Activated CD4-positive, alpha-beta T cell treated with anti-CD3 and anti-CD28 coated beads, Interleukin-2, Interleukin-6, amounts not matched to agents 100 ng/mL and 50 ng/mL, durations not matched to agents 16 hours and 8 hours (primary cell): Measurements from ENCODE around the gene CHRNA5.
"Not testable (repeated sequence)": the region's sequence is repeated elsewhere in the genome, so short reads cannot be mapped to it uniquely, and the experiment has no call there.

ENCODE experiments used
- DNase-seq: peaks from one replicate; pipeline ENCODE4 v3.0.0-alpha.2; 2020

Gene CHRNA5

GRCh38 chr15:78565097-78565950, at the start of gene CHRNA5:
Gene CHRNA5 (plus strand): TSS chr15:78565520. CDS start chr15:78565720, 200 bp downstream.
- peak; percentile 87 for DNase-seq

- DNase-seq, result not testable (repeated sequence)
These were observed 45.3 kb upstream of the CHRNA5 start for GRCh38 chr15:78520035-78520434.

- no peak for DNase-seq
These were observed 41.1 kb upstream of the CHRNA5 start for GRCh38 chr15:78524230-78524629.

GRCh38 chr15:78527325-78527724, 38.0 kb upstream of the CHRNA5 start:
- no peak for DNase-seq

- DNase-seq, result no peak
These were observed 32.0 kb upstream of the CHRNA5 start for GRCh38 chr15:78533331-78533730.

- DNase-seq, result no peak
These were observed 29.2 kb upstream of the CHRNA5 start for GRCh38 chr15:78536134-78536533.

GRCh38 chr15:78537266-78537905, 27.9 kb upstream of the CHRNA5 start:
- DNase-seq, result no peak

GRCh38 chr15:78538358-78538757, 27.0 kb upstream of the CHRNA5 start:
- no peak for DNase-seq

- not testable (repeated sequence) for DNase-seq
These were observed 25.7 kb upstream of the CHRNA5 start for GRCh38 chr15:78539464-78540140.

- DNase-seq, result peak; percentile 94
These were observed 25.0 kb upstream of the CHRNA5 start, which contains the start of gene PSMA4 for GRCh38 chr15:78540141-78540870. Gene PSMA4 (plus strand): TSS chr15:78540444. CDS start chr15:78541928, 1,484 bp downstream.

GRCh38 chr15:78540871-78541743, 24.2 kb upstream of the CHRNA5 start:
- DNase-seq, result peak; percentile 33

GRCh38 chr15:78541744-78542034, 23.6 kb upstream of the CHRNA5 start:
- no peak for DNase-seq

- no peak for DNase-seq
These were observed 22.7 kb upstream of the CHRNA5 start for GRCh38 chr15:78542647-78543046.

- DNase-seq, result no peak
These were observed 15.1 kb upstream of the CHRNA5 start for GRCh38 chr15:78550194-78550593.

GRCh38 chr15:78550815-78551214, 14.5 kb upstream of the CHRNA5 start:
- no peak for DNase-seq

- DNase-seq, result no peak
These were observed 13.4 kb upstream of the CHRNA5 start for GRCh38 chr15:78551902-78552301.

GRCh38 chr15:78552597-78552996, 12.7 kb upstream of the CHRNA5 start:
- no peak for DNase-seq

GRCh38 chr15:78560201-78560600, 5.1 kb upstream of the CHRNA5 start:
- not testable (repeated sequence) for DNase-seq

- DNase-seq, result no peak
These were observed 3.8 kb upstream of the CHRNA5 start for GRCh38 chr15:78561490-78561889.

- no peak for DNase-seq
These were observed 2.2 kb upstream of the CHRNA5 start for GRCh38 chr15:78563092-78563491.

- no peak for DNase-seq
These were observed 600 bp upstream of the CHRNA5 start for GRCh38 chr15:78564743-78565096.
